OCI-LY3 (cell line): ENCODE data around the gene TMEM50A.
"Not testable (repeated sequence)": the region's sequence is repeated elsewhere in the genome, so short reads cannot be mapped to it uniquely, and the experiment has no call there.

ENCODE experiments used
- H2AFZ ChIP-seq: fragments of 200-600, 300-600 bp; shearing (Covaris generic); 2 replicates; pipeline ENCODE4 v1.6.0; 2014; ENCODE audit warnings: antibody characterized with exemption, low read depth, low read length
- H3K27ac ChIP-seq: fragments of 200-600, 300-600 bp; sonication (generic); 2 replicates; pipeline ENCODE4 v1.5.1; 2014; ENCODE audit warnings: mild to moderate bottlenecking, low read length, moderate library complexity, mixed read lengths
- H3K27me3 ChIP-seq: fragments of 200-600, 300-600 bp; sonication (generic); 2 replicates; pipeline ENCODE4 v1.6.1; 2014; ENCODE audit warnings: low read depth, low read length, mixed read lengths
- H3K36me3 ChIP-seq: fragments of 200-600, 300-600 bp; sonication (generic); replicated peaks from 2 replicates; pipeline ENCODE3; 2014; ENCODE audit warnings: low read depth, low read length, mixed read lengths
- H3K4me1 ChIP-seq: fragments of 300-600, 200-600 bp; sonication (generic); 2 replicates; pipeline ENCODE4 v1.6.1; 2014; ENCODE audit warnings: low read length, mixed read lengths
- H3K4me2 ChIP-seq: fragments of 200-600, 300-600 bp; sonication (generic); 2 replicates; pipeline ENCODE4 v1.6.1; 2014; ENCODE audit warnings: low read length, mixed read lengths
- H3K4me3 ChIP-seq: fragments of 300-600, 200-600 bp; sonication (generic); 2 replicates; pipeline ENCODE4 v1.5.1; 2014; ENCODE audit warnings: antibody characterized with exemption, mild to moderate bottlenecking, low read length, moderate library complexity
- H3K79me2 ChIP-seq: fragments of 300-600, 200-600 bp; shearing (Covaris generic); 2 replicates; pipeline ENCODE4 v1.6.1; 2014; ENCODE audit warnings: mild to moderate bottlenecking, low read length, mixed read lengths
- H3K9ac ChIP-seq: fragments of 300-600, 200-600 bp; shearing (Covaris generic); 2 replicates; pipeline ENCODE4 v1.6.0; 2014; ENCODE audit warnings: mild to moderate bottlenecking, low read length, moderate library complexity
- H3K9me3 ChIP-seq: fragments of 200-600, 300-600 bp; shearing (Covaris generic); 2 replicates; pipeline ENCODE4 v1.6.1; 2014; ENCODE audit warnings: low read length, mixed read lengths; ENCODE audit not compliant: insufficient read depth
- H4K20me1 ChIP-seq: fragments of 200-600, 300-600 bp; sonication (generic); 2 replicates; pipeline ENCODE4 v1.6.1; 2016; ENCODE audit warnings: low read length, mixed read lengths; ENCODE audit not compliant: insufficient read depth
- CTCF ChIP-seq: fragments of 200-600, 300-600 bp; sonication (generic); IDR thresholded peaks from 2 replicates; pipeline ENCODE4 v1.5.1; 2014; ENCODE audit warnings: antibody characterized with exemption, low read length, low read depth
- EZH2phosphoT487 ChIP-seq: fragments of 200-600 bp; shearing (Covaris generic); IDR thresholded peaks from 2 replicates; pipeline ENCODE4 v1.6.1; 2018; ENCODE audit warnings: antibody characterized with exemption, mixed run types, low read depth

The TMEM50A gene

GRCh38 chr1:25328791-25329185 is 9.3 kb upstream of the TMEM50A start:
- H2AFZ ChIP-seq, H3K4me1 ChIP-seq, H3K4me2 ChIP-seq, H3K9ac ChIP-seq, H3K27ac ChIP-seq, H3K36me3 ChIP-seq, H3K9me3 ChIP-seq, H3K27me3 ChIP-seq, H3K79me2 ChIP-seq, H3K4me3 ChIP-seq, H4K20me1 ChIP-seq: not testable (repeated sequence)

- H4K20me1 ChIP-seq, H3K4me3 ChIP-seq, H3K79me2 ChIP-seq, H2AFZ ChIP-seq, H3K4me1 ChIP-seq, H3K27ac ChIP-seq, H3K9me3 ChIP-seq, H3K27me3 ChIP-seq, H3K4me2 ChIP-seq, H3K9ac ChIP-seq, H3K36me3 ChIP-seq: not testable (repeated sequence)
Measured at GRCh38 chr1:25329336-25329735, 8.8 kb upstream of the TMEM50A start.

DNA sequence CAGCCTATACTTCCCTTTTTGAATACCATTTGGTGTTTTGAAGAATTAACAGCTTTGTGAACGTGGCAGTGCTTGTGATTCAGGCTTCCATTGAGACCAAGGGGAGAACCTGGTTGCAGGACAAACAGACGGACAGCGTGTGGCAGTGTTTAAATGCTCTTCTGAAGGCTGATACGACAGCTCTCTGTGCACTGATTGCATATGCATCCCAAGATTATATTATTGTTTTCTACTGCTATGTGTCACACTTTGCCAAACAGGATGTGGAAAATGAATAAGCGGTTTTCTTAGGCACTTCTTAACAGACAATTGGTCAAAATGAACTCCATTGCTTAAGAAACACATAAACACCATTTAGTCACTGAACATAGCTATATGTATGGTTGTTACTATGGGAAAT is 8.2 kb upstream of the TMEM50A start:
- H3K4me3 ChIP-seq, H4K20me1 ChIP-seq, H2AFZ ChIP-seq, H3K79me2 ChIP-seq, H3K36me3 ChIP-seq, H3K27me3 ChIP-seq, H3K9me3 ChIP-seq, H3K27ac ChIP-seq, H3K9ac ChIP-seq, H3K4me2 ChIP-seq, H3K4me1 ChIP-seq: not testable (repeated sequence)

DNA sequence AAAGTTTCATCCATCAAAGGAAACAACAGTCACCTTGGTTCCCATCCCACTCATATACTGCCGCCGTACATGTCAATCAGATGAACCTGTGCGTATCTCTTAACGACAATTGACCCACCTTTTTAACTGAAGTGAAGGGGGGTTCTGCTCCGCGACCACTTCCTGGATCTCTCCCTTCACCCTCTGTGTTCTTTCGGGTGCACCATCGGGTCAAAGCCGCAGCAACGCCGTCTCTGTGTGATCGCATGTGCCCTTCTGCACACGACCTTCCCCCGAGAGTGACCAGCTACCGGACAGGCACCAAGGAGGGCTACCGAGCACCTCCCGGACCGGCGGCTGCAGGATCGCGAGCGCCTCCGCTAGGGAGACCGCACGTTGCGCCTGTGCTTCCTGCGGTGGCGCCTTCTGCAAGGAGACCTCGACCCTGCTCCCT is 1.2 kb upstream of the TMEM50A start:
- not testable (repeated sequence) for H3K27ac ChIP-seq, H4K20me1 ChIP-seq, H3K27me3 ChIP-seq, H3K36me3 ChIP-seq, H2AFZ ChIP-seq, H3K4me1 ChIP-seq, H3K9me3 ChIP-seq
- H3K9ac ChIP-seq, result peak overlapping the region; percentile 57
- peak overlapping the region; percentile 80 for H3K4me3 ChIP-seq
- peak overlapping the region; percentile 64 for H3K4me2 ChIP-seq
- peaks cover 43% of the 10 kb centered on the region for H3K79me2 ChIP-seq

GRCh38 chr1:25337483-25338187 is 499 bp upstream of the TMEM50A start:
- Histone ChIP-seq H3K27ac (peak overlapping the region; percentile 89), H3K9ac (peak overlapping the region; percentile 53)

GRCh38 chr1:25338986-25339385 is 852 bp downstream of the TMEM50A start:
- H3K36me3 ChIP-seq, result peaks cover 13% of the 10 kb centered on the region
- peak overlapping the region; percentile 91 for H3K4me3 ChIP-seq
- H3K9me3 ChIP-seq, result no peaks in the 10 kb centered on the region
- H3K9ac ChIP-seq, result peak overlapping the region; percentile 85
- peaks cover 9% of the 10 kb centered on the region for H4K20me1 ChIP-seq
- H2AFZ ChIP-seq, result no peak overlapping the region
- peak overlapping the region; percentile 89 for H3K27ac ChIP-seq
- 0 out of 2 replicates have a peak, but pooled peaks cover 5% of the 10 kb centered on the region for H3K4me1 ChIP-seq
- TF ChIP-seq EZH2phosphoT487, result no peak
- H3K79me2 ChIP-seq, result peaks cover 63% of the 10 kb centered on the region
- H3K27me3 ChIP-seq, result no peaks in the 10 kb centered on the region
- peak overlapping the region; percentile 90 for H3K4me2 ChIP-seq

More at GRCh38 chr1:25337483-25338187, 499 bp upstream of the TMEM50A start:
- Histone ChIP-seq H3K4me3 (peak overlapping the region; percentile 91), H3K4me2 (peak overlapping the region; percentile 17; the same call in 1 of the 2 replicates), H3K79me2 (peaks cover 50% of the 10 kb centered on the region)
- not testable (repeated sequence) for H4K20me1 ChIP-seq, H3K9me3 ChIP-seq, H2AFZ ChIP-seq, H3K36me3 ChIP-seq, H3K27me3 ChIP-seq, H3K4me1 ChIP-seq

DNA sequence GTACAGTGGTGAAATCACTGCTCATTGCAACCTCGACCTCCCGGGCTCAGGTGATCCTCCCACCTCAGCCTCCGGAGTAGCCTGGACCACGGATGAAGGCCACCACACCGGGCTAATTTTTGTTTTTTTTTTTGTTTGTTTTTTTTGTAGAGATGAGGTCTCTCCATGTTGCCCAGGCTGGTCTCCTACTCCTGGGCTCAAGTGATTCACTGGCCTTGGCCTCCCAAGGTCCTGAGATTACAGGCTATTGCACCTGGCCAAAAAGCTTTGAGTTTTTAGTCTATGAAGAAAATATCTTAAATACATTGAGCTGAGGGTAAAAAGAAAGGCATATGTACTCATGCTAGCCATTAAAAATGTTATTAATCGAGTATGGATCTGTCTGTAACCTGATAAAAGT is 3.6 kb downstream of the TMEM50A start:
- TF ChIP-seq CTCF, result no peak
- TF ChIP-seq EZH2phosphoT487, result no peak
- Histone ChIP-seq H3K4me1 (0 out of 2 replicates have a peak, but pooled peaks cover 5% of the 10 kb centered on the region), H3K27me3 (no peaks in the 10 kb centered on the region), H3K79me2 (peaks cover 61% of the 10 kb centered on the region), H3K4me2 (no peak overlapping the region), H3K4me3 (no peak overlapping the region), H3K27ac (no peak overlapping the region), H4K20me1 (peaks cover 9% of the 10 kb centered on the region), H3K36me3 (peaks cover 13% of the 10 kb centered on the region), H3K9me3 (no peaks in the 10 kb centered on the region), H2AFZ (no peak overlapping the region), H3K9ac (no peak overlapping the region)
